OCI-LY7 (cell line): ENCODE data around the gene RRP36.

Experiments used
- CTCF ChIP-seq: fragments of 200-600 bp; sonication (generic); conservative IDR thresholded peaks from 2 replicates; pipeline ENCODE4 v1.5.1; 2014; ENCODE audit warnings: mild to moderate bottlenecking, antibody characterized with exemption, low read length, moderate library complexity, mixed read lengths
- EZH2phosphoT487 ChIP-seq: fragments of 200-600 bp; sonication (generic); IDR thresholded peaks from 2 replicates; pipeline ENCODE4 v1.6.1; 2018; ENCODE audit warnings: low read depth, borderline replicate concordance, mild to moderate bottlenecking, mixed run types, antibody characterized with exemption, low read length, moderate library complexity, mixed read lengths

- TF ChIP-seq CTCF (no peak), EZH2phosphoT487 (no peak)
These were observed 31.6 kb downstream of the RRP36 start for GRCh38 chr6:43052842-43053544.
